HG03571 (cell line): ENCODE measurements around the gene TUBA1A.
"Not testable (repeated sequence)": the region's sequence is repeated elsewhere in the genome, so short reads cannot be mapped to it uniquely, and the experiment has no call there.

ENCODE experiments used
- ATAC-seq: cut with Tn5 transposase; IDR thresholded peaks from one replicate; pipeline ENCODE4 v1.9.1; 2021; ENCODE audit not compliant: unreplicated experiment

Gene TUBA1A

DNA sequence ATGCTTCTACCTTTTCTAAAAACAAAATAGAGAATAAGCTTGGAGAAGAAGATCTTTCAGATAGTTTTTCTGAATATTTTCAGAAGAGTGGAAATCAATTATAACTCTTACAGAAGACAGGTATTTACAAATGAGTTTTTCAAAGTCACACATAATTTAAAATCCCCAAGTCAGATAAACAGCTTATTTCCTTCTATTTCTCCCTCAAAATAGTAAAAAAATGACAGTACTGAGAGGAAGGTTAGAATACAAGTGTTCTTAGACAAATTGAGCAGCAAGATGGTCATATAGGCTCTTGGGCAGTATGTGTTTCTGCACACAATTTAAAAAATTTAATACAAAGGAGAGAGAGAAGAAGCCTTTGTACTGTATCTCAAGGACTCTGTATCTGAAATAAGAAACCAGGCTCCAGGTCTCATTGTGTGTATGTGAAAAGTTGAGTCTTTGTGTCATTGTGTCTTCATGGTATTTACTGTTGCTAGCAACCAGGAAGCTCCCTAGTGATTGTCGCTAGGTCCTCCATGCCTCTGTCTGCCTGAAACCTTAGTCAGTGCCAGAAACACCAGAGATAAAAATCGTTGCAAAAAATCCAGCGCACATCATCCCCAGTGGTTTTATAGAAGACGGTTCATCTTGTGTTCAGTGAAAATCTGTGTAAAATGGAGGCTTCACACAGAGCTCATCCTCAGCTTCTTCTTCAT, 12.9 kb upstream of the TUBA1A start:
- no peak for ATAC-seq

- no peak for ATAC-seq
Observed at GRCh38 chr12:49200919-49201594, 12.2 kb upstream of the TUBA1A start.

GRCh38 chr12:49198431-49199155, 9.7 kb upstream of the TUBA1A start:
- no peak for ATAC-seq

GRCh38 chr12:49197256-49197655, 8.4 kb upstream of the TUBA1A start:
- ATAC-seq, result no peak

DNA sequence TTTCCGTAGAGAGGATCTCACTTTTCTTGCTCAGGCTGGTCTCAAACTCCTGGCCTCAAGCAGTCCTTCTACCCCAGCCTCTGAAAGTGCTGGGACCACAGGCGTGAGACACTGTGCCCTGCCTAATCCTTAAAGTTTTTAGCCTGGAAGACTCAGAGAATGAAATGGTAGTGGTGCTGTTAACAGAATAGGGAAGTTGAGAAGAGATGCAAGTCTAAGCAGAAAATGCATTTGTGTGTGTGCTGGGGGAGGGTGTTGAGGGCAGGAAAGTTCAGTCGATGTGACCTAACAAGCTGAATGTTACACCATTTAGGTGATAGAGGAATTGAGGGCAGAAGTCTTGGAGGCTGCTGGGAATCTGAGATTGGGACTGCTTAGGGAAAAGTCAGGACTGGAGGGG, 6.9 kb upstream of the TUBA1A start:
- ATAC-seq, result no peak

DNA sequence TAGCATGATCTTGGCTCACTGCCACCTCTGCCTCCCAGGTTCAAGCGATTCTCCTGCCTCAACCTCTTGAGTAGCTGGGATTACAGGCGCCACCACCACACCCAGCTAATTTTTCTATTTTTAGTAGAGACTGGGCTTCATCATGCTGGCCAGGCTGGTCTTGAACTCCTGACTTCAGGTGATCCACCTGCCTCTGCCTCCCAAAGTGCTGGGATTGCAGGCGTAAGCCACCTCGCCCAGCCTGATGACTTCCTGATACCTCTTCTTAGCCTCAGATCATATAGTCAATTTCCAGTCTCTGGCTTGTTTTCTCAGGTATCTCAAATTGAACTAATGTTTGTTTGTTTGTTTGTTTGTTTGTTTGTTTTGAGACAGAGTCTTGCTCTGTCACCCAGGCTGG, 4.9 kb upstream of the TUBA1A start:
- ATAC-seq, result not testable (repeated sequence)

DNA sequence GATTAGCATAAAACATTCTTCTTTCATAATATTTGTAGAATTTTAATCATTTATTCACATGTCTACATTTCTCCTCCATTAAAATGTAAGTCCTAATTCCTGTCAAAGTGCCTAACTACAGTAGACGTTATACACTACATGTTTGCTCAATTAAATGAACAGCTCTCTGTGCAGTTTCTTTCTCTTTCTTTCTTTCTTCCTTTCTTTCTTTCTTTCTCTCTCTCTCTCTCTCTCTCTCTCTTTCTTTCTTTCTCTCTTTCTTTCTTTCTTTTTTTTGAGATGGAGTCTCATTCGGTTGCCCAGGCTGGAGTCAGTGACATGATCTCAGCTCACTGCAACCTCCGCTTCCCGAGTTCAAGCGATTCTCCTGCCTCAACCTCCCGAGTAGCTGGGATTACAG, 2.6 kb upstream of the TUBA1A start:
- not testable (repeated sequence) for ATAC-seq

DNA sequence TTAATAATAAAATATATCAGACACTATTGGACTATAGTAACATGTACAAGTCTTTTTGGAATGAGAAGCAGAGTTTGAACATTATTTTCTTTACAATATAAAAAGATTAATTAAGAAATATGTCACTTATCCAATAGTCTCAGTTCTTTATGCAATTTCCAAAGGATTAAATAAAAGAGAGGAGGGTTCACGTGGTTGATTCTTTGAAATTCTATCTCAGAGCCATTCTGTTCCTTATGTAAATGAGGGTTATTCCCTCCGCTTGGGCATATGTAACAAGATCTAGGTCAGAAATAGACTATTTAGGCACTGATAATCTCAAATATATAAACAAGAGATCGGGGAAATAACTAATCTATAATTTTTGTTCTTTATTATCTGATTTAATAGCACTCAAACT, 2.1 kb upstream of the TUBA1A start:
- ATAC-seq, result no peak

- no peak for ATAC-seq
Observed at GRCh38 chr12:49189731-49190716, 1.1 kb upstream of the TUBA1A start.

DNA sequence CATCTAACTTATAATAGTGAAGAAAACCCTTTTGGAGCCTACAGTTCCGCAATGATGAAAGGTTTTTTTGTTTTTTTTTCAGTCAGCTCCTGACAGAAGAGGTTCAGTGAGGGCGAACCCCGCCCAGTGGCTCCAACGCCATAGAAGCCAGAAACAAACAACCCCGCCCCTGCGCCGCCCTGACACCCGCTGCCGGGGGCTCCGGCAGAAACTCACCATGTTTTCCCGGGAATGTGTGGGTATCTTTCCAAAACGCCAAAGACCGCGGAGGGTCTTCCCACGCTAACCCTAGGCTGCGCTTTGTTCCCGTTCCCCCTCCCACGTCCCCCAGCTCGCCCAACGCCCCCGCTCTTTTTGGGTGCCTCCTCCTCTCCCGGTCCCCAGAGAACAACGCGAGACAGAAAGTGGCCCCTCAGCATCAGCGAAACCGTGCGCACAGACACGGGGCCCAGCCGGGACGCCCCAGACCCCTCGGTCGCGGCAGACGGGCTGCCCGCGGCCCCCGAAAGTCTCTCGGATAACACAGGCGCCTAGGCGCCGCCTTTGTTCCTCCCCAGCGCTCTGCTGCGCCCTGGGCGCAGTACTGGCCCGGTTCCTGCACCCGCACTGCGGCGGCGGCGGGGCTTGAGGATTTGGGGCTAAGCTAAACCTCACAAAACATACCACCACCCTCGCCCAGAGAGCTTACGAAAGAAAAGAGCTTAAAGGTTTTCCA, 522 bp downstream of the TUBA1A start:
- ATAC-seq, result peak; percentile 41

DNA sequence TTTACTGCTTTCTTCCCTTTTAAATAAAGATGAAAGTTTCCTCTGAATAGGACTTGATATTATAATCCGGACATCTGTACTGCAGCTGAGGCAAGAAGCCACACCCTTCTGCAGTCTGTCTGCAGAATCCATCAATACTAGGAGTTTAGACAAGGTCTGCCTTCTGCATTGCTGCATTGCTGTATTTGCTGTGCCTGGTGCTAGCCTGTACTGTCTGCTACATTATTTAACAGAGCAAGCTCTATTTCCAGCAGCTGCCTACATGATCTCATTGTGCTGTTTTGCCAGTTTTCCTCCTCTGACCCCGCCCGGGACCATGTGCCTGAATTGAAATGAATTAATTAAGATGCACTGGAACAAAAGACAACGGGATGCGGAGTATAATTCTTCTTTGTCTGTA, 1.7 kb downstream of the TUBA1A start:
- ATAC-seq, result no peak

DNA sequence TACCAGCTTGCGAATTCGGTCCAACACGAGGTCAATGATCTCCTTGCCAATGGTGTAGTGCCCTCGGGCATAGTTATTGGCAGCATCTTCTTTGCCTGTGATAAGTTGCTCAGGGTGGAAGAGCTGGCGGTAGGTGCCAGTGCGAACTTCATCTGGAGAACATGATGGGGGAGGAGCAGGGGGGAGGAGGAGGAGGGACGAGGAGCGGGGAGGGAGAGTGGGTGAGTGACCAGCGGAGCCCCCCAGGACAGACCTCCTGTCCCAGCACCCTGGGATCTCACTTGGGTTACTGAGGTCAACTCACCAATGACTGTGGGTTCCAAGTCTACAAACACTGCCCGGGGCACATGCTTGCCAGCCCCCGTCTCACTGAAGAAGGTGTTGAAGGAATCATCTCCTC, 2.6 kb downstream of the TUBA1A start:
- ATAC-seq, result not testable (repeated sequence)

DNA sequence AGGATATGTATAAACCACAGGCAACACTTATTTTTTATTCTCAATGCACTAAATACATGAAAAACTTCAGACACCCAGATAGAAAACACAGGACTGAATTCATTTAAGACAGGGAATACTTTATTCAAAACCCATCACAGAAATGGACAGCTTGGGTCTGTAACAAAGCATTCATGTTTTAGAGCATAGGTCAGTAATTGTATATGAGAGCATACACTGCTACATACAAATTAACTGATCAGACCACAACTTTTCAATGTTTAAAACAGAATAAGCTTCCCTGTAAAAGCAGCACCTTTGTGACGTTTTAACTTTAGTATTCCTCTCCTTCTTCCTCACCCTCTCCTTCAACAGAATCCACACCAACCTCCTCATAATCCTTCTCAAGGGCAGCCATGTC, 4.2 kb downstream of the TUBA1A start:
- not testable (repeated sequence) for ATAC-seq

GRCh38 chr12:49183214-49183950, 5.5 kb downstream of the TUBA1A start:
- not testable (repeated sequence) for ATAC-seq

- ATAC-seq, result no peak
Observed at GRCh38 chr12:49174218-49174617, 14.7 kb downstream of the TUBA1A start.

DNA sequence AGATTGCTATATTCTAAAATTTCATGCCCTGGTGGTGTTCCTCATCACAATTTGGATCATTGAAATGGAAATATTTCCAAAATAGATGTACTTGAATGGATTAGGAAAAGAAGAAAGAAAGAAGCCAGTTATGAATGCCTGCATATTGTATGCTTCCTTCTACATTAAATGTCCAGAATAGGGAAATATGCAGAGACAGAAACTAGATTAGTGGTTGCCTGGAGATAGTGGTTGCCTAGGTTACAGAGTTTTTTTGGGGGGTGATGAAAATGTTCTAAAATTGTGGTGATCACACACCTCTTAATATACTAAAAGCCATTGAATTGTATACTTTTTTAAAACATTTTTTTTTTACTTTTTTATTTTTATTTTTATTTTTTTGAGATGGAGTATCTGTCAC, 18.0 kb downstream of the TUBA1A start:
- ATAC-seq, result no peak

DNA sequence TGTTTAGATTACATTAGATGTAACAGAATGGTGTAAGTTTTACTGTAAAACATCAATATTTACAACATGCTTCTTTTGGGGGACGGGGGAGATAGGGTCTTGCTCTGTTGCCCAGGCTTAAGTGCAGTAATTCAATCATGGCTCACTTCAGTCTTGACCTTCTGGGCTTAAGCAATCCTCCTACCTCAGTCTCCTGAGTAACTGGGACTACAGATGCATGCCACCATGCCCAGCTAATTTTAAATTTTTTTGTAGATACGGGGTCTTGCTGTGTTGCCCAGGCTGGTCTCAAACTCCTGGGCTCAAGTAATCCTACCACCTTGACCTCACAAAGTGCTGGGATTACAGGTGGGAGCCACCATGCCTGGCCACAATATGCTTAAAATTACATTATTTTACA, 23.8 kb downstream of the TUBA1A start:
- ATAC-seq, result no peak

- ATAC-seq, result not testable (repeated sequence)
Observed at GRCh38 chr12:49161901-49162300, 27.0 kb downstream of the TUBA1A start.

DNA sequence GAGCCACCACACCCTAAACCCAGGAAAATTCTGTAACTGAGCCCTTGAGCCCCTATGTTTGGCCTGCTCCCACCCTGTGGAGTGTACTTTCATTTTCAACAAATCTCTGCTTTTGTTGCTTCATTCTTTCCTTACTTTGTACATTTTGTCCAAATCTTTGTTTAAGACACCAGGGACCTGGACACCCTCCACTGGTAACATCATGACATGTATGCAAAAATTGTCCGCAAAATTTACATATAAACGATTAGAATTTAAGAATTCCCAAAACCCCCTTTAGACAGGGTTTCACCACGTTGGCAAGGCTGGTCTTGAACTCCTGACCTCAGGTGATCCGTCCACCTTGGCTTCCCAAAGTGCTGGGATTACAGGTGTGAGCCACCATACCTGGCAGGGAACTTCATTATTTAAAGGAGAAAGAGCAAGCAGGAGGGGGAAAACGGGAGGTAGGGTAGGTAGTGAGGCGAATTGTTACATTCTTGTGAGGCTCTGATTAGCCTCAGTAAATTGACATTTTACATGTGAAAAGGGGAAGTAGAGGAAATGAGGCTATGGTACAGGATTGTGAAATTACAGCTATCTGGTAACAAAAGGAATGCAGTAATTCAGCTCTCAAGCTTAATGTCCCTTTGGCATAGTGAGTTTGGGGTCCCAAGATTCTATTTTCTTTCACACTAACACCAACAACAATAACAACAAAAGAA, 27.6 kb downstream of the TUBA1A start:
- no peak for ATAC-seq
